GM12891 (cell line): ENCODE results near the gene SEPTIN12.

Experiments
- PAX5 ChIP-seq: IDR thresholded peaks from 2 replicates; pipeline ENCODE4 v1.6.1; 2011; ENCODE audit warnings: low read length, moderate library complexity, mild to moderate bottlenecking; ENCODE audit not compliant: insufficient read depth, severe bottlenecking
- POLR2A ChIP-seq: IDR thresholded peaks from 2 replicates; pipeline ENCODE4 v1.6.1; 2011; ENCODE audit warnings: low read depth, low read length, control low read depth
- POLR2AphosphoS5 ChIP-seq: IDR thresholded peaks from 2 replicates; pipeline ENCODE4 v1.6.1; 2011; ENCODE audit warnings: low read depth, low read length, control low read depth
- POU2F2 ChIP-seq: IDR thresholded peaks from 2 replicates; pipeline ENCODE4 v1.6.1; 2011; ENCODE audit warnings: low read depth, mild to moderate bottlenecking, control low read depth, low read length, moderate library complexity
- SPI1 ChIP-seq: IDR thresholded peaks from 2 replicates; pipeline ENCODE4 v1.6.1; 2011; ENCODE audit warnings: low read depth, low read length, control low read depth
- TAF1 ChIP-seq: IDR thresholded peaks from 2 replicates; pipeline ENCODE4 v1.6.1; 2011; ENCODE audit warnings: low read depth, low read length, control low read depth

- TF ChIP-seq POLR2A = no peak
- no peak for TF ChIP-seq POLR2AphosphoS5
- TF ChIP-seq TAF1 = no peak
- no peak for TF ChIP-seq SPI1
- TF ChIP-seq POU2F2 = no peak
- TF ChIP-seq PAX5 = no peak
Observed at GRCh38 chr16:4799171-4799855, 11.2 kb upstream of the SEPTIN12 start.
